ENCODE data around the gene PNMT.

The PNMT gene

DNA sequence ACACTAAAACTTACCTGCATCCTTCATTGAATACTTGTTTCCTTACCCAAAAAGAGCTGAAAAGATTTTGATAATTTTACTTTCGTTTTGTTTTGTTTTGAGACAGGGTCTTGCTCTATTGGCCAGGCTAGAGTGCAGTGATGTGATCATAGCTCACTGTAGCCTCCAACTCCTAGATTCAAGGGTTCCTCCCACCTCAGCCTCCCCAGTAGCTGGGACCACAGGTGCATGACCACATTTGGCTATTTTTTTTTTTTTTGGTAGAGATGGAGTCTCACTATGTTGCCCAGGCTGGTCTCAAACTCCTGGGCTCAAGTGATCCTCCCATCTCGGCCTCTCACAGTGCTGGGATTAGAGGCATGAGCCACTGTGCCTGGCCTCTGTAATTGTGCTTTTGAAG, 13.1 kb upstream of the PNMT start:
- Histone ChIP-seq H3K27ac (ENCODE audit: low read length) (no peak overlapping the region), H3K27me3 (ENCODE audit: control insufficient read depth, insufficient read depth, low read length) (no peaks in the 10 kb centered on the region), H3K4me3 (ENCODE audit: low read length) (no peak overlapping the region), H3K4me1 (ENCODE audit: control insufficient read depth, insufficient read depth, low read length) (peaks cover 20% of the 10 kb centered on the region), H3K9me3 (ENCODE audit: control insufficient read depth, insufficient read depth, low read length) (no peaks in the 10 kb centered on the region), H3K36me3 (ENCODE audit: control insufficient read depth, insufficient read depth, low read length) (peaks cover 5% of the 10 kb centered on the region; the same call in 1 of the 2 replicates)
- no peak for DNase-seq (ENCODE audit: low read depth, low spot score)
- no CpG with 5 or more reads among the region's 2 CpGs for WGBS (ENCODE audit: insufficient coverage, insufficient read length)

DNA sequence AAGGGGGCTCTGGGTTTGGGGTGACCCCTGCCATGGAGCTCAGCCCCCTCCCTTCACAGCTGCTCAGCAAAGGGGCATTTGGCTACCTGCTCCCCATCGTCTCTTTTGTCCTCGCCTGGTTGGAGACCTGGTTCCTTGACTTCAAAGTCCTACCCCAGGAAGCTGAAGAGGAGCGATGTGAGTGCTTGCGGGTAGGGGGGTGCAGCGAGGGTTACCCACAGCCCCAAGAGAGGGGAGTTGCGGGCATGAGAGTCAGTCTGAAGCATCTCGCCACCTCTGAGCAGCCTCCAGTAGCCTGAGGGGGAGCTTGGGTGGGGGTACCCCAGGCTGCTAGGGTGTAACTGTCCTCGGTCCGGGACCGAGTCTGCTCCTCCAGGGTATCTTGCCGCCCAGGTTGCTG, 9.9 kb upstream of the PNMT start:
- H3K27ac ChIP-seq (ENCODE audit: low read length) = no peak overlapping the region
- H3K4me3 ChIP-seq (ENCODE audit: low read length) = no peak overlapping the region
- H3K36me3 ChIP-seq (ENCODE audit: control insufficient read depth, insufficient read depth, low read length) = peaks cover 14% of the 10 kb centered on the region; the same call in 1 of the 2 replicates
- H3K9me3 ChIP-seq (ENCODE audit: control insufficient read depth, insufficient read depth, low read length) = no peaks in the 10 kb centered on the region
- no peak for DNase-seq (ENCODE audit: low read depth, low spot score)
- no CpG with 5 or more reads among the region's 11 CpGs for WGBS (ENCODE audit: insufficient coverage, insufficient read length)
- H3K4me1 ChIP-seq (ENCODE audit: control insufficient read depth, insufficient read depth, low read length) = peaks cover 14% of the 10 kb centered on the region
- no peaks in the 10 kb centered on the region for H3K27me3 ChIP-seq (ENCODE audit: control insufficient read depth, insufficient read depth, low read length)

DNA sequence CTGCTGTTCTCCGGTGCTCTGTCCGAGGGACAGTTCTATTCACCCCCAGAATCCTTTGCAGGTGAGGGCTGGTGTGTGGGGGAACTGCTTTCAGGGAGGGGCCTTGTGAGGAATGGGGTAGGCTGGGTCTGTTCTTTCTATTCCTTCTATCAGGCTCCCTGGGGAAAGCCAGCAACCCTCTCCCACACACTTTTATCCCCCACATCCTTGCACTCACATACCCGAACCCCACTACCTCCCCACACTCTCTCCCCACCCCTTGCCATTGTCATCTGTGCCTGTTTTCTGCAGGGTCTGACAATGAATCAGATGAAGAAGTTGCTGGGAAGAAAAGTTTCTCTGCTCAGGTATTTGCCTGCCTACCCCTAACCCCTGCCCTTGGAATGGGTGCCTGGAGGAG, 9.5 kb upstream of the PNMT start:
- H3K4me1 ChIP-seq (ENCODE audit: control insufficient read depth, insufficient read depth, low read length) = peaks cover 13% of the 10 kb centered on the region
- no peaks in the 10 kb centered on the region for H3K9me3 ChIP-seq (ENCODE audit: control insufficient read depth, insufficient read depth, low read length)
- no peak for DNase-seq (ENCODE audit: low read depth, low spot score)
- WGBS (ENCODE audit: insufficient coverage, insufficient read length) = 100% methylated on average over 1 of the region's 3 CpGs
- H3K36me3 ChIP-seq (ENCODE audit: control insufficient read depth, insufficient read depth, low read length) = peaks cover 14% of the 10 kb centered on the region; the same call in 1 of the 2 replicates
- H3K4me3 ChIP-seq (ENCODE audit: low read length) = no peak overlapping the region
- H3K27ac ChIP-seq (ENCODE audit: low read length) = no peak overlapping the region
- no peaks in the 10 kb centered on the region for H3K27me3 ChIP-seq (ENCODE audit: control insufficient read depth, insufficient read depth, low read length)

DNA sequence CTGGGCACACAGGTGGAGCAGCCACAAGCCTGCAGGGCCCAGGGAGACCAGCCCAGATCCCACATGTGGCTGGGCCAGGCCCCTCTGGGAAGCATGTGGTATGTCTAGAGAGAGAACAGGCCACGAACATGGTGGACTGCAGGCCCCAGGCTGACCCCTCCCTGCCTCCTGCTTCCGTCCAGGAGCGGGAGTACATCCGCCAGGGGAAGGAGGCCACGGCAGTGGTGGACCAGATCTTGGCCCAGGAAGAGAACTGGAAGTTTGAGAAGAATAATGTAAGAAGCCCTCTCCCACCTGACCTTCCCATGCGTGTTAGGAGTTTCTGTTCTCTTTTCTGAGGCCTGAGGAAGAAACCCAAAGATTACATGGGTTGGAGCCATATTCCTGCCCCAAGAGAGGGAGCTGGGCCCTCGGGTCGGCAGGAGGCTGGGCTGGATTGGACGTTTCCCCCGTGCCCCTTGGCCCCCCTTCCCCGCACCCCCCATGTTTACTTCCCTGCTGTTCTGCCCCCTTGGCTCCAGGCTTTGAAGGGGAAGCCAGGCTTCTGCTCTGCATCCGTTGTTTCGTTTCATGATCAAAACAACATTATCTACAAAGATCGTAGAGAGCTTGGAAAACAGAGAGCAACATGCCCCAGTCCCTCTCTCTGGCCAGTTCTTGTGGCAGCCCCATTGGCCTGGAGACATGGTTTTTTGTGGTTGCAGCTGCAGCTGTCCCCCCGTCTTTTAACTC, 8.8 kb upstream of the PNMT start:
- Histone ChIP-seq H3K36me3 (ENCODE audit: control insufficient read depth, insufficient read depth, low read length) (peaks cover 14% of the 10 kb centered on the region; the same call in 1 of the 2 replicates), H3K27me3 (ENCODE audit: control insufficient read depth, insufficient read depth, low read length) (no peaks in the 10 kb centered on the region), H3K9me3 (ENCODE audit: control insufficient read depth, insufficient read depth, low read length) (no peaks in the 10 kb centered on the region), H3K4me1 (ENCODE audit: control insufficient read depth, insufficient read depth, low read length) (peaks cover 19% of the 10 kb centered on the region), H3K27ac (ENCODE audit: low read length) (no peak overlapping the region), H3K4me3 (ENCODE audit: low read length) (no peak overlapping the region)
- no peak for DNase-seq (ENCODE audit: low read depth, low spot score)
- WGBS (ENCODE audit: insufficient coverage, insufficient read length) = no CpG with 5 or more reads among the region's 15 CpGs

DNA sequence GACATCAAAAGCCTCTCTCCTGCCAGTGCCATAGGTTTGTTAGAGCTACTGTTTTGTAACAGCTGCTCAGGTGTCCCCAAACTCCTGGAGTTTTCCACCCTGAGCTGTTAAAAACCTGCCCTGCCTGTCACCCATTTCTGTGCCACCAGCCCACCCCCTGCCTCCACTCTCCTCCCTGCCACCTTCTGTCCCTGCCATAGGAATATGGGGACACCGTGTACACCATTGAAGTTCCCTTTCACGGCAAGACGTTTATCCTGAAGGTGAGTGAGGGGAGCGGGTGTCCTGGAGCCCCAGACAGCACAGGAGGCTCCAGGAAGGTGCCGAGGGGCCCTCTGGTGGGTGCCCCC, 8.3 kb upstream of the PNMT start:
- Histone ChIP-seq H3K9me3 (ENCODE audit: control insufficient read depth, insufficient read depth, low read length) (no peaks in the 10 kb centered on the region), H3K27me3 (ENCODE audit: control insufficient read depth, insufficient read depth, low read length) (no peaks in the 10 kb centered on the region), H3K4me1 (ENCODE audit: control insufficient read depth, insufficient read depth, low read length) (peaks cover 22% of the 10 kb centered on the region), H3K36me3 (ENCODE audit: control insufficient read depth, insufficient read depth, low read length) (peaks cover 14% of the 10 kb centered on the region; the same call in 1 of the 2 replicates), H3K27ac (ENCODE audit: low read length) (no peak overlapping the region), H3K4me3 (ENCODE audit: low read length) (no peak overlapping the region)
- no peak for DNase-seq (ENCODE audit: low read depth, low spot score)
- no CpG with 5 or more reads among the region's 5 CpGs for WGBS (ENCODE audit: insufficient coverage, insufficient read length)

DNA sequence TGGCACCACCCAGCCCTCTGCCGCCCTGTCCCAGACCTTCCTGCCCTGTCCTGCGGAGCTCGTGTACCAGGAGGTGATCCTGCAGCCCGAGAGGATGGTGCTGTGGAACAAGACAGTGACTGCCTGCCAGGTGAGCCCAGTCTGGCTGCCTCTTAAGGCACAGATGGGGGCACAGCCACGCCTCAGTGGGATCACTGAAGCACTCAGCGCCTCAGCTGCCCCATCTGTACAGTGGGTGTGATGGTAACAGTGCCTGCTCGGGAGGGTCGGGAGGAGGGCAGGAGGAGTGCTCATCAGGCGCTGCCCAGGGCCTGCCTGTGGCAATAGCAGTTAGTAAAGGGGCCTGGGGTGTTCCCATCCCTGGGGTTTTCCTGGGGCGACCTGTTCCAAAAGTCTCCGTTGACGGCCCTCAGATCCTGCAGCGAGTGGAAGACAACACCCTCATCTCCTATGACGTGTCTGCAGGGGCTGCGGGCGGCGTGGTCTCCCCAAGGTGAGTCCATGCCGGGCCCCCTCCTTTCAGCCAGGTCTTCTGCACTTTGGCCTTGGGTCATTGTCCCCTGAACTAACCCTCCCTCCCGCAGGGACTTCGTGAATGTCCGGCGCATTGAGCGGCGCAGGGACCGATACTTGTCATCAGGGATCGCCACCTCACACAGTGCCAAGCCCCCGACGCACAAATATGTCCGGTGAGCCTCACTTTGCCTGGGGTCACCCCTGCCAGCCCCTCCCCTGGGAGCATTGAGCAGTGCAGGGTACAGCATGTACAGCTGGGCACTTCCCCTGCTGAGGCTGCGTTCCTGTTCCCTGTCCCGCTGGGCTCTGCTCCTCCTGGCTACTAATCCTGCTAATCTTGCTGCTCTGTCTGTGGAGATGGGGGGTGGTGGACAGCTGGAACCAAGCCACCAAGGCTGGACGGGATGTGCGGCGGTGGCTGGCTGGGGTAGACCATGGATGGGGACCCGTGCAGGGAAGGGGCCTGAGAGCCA, 7.6 kb upstream of the PNMT start:
- DNase-seq (ENCODE audit: low read depth, low spot score) = no peak
- Histone ChIP-seq H3K36me3 (ENCODE audit: control insufficient read depth, insufficient read depth, low read length) (peaks cover 14% of the 10 kb centered on the region; the same call in 1 of the 2 replicates), H3K4me3 (ENCODE audit: low read length) (no peak overlapping the region)

DNA sequence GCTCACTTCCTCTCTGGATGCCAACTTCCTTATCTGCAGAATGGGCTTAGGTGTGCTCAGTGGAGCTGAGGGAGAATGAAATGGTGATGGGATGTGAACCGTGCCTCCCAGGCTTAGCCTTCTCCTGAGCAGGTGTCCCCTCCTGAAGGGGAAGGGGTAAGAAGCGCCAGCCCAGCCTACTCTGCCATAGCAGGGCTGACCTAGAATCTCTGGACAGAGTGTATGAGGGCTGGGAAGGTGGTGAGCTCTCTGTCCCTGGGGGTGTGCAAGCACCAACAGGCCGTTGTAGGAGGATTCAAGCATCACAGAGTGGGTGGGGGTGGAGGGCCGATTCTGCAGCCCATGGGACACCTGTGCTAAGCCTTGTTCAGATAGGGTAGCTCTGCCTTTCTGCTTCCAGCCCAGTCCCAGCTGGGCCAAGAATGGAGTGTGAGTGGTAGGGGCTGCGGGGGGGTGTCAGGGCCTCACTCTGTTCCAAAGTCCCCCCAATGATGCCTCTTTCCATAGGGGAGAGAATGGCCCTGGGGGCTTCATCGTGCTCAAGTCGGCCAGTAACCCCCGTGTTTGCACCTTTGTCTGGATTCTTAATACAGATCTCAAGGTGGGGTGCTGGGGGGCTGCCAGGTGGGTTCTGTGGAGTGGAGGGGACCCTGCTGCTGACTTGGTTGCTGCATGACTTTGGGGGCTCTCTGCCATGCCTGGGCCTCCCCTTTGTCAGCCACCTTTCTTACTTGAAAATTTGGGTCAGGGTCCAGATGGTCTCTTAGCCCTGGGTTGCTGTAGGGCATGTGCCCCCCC, 6.3 kb upstream of the PNMT start:
- DNase-seq (ENCODE audit: low read depth, low spot score) = no peak
- WGBS (ENCODE audit: insufficient coverage, insufficient read length) = no CpG with 5 or more reads among the region's 8 CpGs
- no peaks in the 10 kb centered on the region for H3K27me3 ChIP-seq (ENCODE audit: control insufficient read depth, insufficient read depth, low read length)
- no peak overlapping the region for H3K27ac ChIP-seq (ENCODE audit: low read length)
- no peaks in the 10 kb centered on the region for H3K9me3 ChIP-seq (ENCODE audit: control insufficient read depth, insufficient read depth, low read length)
- H3K36me3 ChIP-seq (ENCODE audit: control insufficient read depth, insufficient read depth, low read length) = peaks cover 14% of the 10 kb centered on the region; the same call in 1 of the 2 replicates
- H3K4me3 ChIP-seq (ENCODE audit: low read length) = no peak overlapping the region
- H3K4me1 ChIP-seq (ENCODE audit: control insufficient read depth, insufficient read depth, low read length) = peaks cover 27% of the 10 kb centered on the region

More for the DNA sequence above, 7.6 kb upstream of the PNMT start:
- Histone ChIP-seq H3K9me3 (ENCODE audit: control insufficient read depth, insufficient read depth, low read length) (no peaks in the 10 kb centered on the region), H3K27ac (ENCODE audit: low read length) (no peak overlapping the region), H3K27me3 (ENCODE audit: control insufficient read depth, insufficient read depth, low read length) (no peaks in the 10 kb centered on the region), H3K4me1 (ENCODE audit: control insufficient read depth, insufficient read depth, low read length) (peaks cover 22% of the 10 kb centered on the region)
- WGBS (ENCODE audit: insufficient coverage, insufficient read length) = no CpG with 5 or more reads among the region's 35 CpGs

DNA sequence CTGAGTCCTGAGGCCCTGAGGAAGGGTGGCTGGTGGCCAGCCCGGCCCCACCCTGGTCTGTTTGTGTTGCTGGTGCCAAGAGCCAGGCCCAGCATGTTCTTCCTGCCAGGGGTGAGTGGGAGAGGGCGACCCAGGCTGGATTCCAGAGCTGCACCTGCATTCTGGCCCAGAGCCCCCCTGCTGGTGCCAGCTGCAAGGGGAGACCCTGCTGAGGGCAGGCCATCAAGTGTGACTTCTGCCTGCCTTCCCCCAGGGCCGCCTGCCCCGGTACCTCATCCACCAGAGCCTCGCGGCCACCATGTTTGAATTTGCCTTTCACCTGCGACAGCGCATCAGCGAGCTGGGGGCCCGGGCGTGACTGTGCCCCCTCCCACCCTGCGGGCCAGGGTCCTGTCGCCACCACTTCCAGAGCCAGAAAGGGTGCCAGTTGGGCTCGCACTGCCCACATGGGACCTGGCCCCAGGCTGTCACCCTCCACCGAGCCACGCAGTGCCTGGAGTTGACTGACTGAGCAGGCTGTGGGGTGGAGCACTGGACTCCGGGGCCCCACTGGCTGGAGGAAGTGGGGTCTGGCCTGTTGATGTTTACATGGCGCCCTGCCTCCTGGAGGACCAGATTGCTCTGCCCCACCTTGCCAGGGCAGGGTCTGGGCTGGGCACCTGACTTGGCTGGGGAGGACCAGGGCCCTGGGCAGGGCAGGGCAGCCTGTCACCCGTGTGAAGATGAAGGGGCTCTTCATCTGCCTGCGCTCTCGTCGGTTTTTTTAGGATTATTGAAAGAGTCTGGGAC, 5.5 kb upstream of the PNMT start:
- no peaks in the 10 kb centered on the region for H3K9me3 ChIP-seq (ENCODE audit: control insufficient read depth, insufficient read depth, low read length)
- no peak overlapping the region for H3K27ac ChIP-seq (ENCODE audit: low read length)
- no CpG with 5 or more reads among the region's 22 CpGs for WGBS (ENCODE audit: insufficient coverage, insufficient read length)
- no peak overlapping the region for H3K4me3 ChIP-seq (ENCODE audit: low read length)
- H3K36me3 ChIP-seq (ENCODE audit: control insufficient read depth, insufficient read depth, low read length) = peaks cover 12% of the 10 kb centered on the region; the same call in 1 of the 2 replicates
- H3K27me3 ChIP-seq (ENCODE audit: control insufficient read depth, insufficient read depth, low read length) = no peaks in the 10 kb centered on the region; the same call in 1 of the 2 replicates
- peaks cover 25% of the 10 kb centered on the region for H3K4me1 ChIP-seq (ENCODE audit: control insufficient read depth, insufficient read depth, low read length)
- no peak for DNase-seq (ENCODE audit: low read depth, low spot score)

DNA sequence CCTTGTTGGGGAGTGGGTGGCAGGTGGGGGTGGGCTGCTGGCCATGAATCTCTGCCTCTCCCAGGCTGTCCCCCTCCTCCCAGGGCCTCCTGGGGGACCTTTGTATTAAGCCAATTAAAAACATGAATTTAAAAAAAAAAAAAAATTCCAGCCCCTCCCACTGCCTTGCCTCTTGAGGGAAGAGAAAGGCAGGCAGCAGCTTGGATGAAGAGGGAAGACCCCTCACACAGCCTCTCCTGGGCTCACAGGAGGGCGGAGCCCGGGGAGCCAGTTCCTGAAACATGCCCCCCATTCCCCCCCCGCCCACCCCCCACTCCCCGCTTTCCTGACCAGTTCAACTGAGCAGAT, 4.9 kb upstream of the PNMT start:
- WGBS (ENCODE audit: insufficient coverage, insufficient read length) = no CpG with 5 or more reads among the region's 4 CpGs

More for the DNA sequence above, 4.9 kb upstream of the PNMT start:
- Histone ChIP-seq H3K4me3 (ENCODE audit: low read length) (no peak overlapping the region), H3K9me3 (ENCODE audit: control insufficient read depth, insufficient read depth, low read length) (no peaks in the 10 kb centered on the region), H3K27ac (ENCODE audit: low read length) (no peak overlapping the region), H3K4me1 (ENCODE audit: control insufficient read depth, insufficient read depth, low read length) (peaks cover 22% of the 10 kb centered on the region), H3K27me3 (ENCODE audit: control insufficient read depth, insufficient read depth, low read length) (no peaks in the 10 kb centered on the region; the same call in 1 of the 2 replicates), H3K36me3 (ENCODE audit: control insufficient read depth, insufficient read depth, low read length) (peaks cover 12% of the 10 kb centered on the region; the same call in 1 of the 2 replicates)
- DNase-seq (ENCODE audit: low read depth, low spot score) = no peak

Data from iPS DF 6.9 (cell line).